ENCODE results near the gene ARRB1.
"Not testable (repeated sequence)": the region's sequence is repeated elsewhere in the genome, so short reads cannot be mapped to it uniquely, and the experiment has no call there.

Gene ARRB1

DNA sequence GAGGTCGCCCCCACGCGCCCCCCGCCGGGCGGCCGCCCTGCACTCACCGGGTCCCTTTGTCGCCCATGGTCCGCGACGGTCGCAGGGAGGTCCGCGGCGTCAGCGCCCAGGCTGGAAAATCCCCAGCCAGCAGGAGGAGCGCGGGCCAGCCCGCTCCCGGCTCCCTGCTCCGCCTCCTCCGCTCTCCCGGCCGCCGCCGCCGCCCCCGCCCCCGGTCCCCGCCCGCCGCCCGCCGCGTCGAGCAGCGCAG is at the start of gene ARRB1:
Gene ARRB1, minus strand, starts transcription at position 121 of the 250 bp plus-strand sequence. Its CDS starts 54 bp downstream, at position 67.
- DNase-seq (ENCODE audit: low spot score): no peak

DNA sequence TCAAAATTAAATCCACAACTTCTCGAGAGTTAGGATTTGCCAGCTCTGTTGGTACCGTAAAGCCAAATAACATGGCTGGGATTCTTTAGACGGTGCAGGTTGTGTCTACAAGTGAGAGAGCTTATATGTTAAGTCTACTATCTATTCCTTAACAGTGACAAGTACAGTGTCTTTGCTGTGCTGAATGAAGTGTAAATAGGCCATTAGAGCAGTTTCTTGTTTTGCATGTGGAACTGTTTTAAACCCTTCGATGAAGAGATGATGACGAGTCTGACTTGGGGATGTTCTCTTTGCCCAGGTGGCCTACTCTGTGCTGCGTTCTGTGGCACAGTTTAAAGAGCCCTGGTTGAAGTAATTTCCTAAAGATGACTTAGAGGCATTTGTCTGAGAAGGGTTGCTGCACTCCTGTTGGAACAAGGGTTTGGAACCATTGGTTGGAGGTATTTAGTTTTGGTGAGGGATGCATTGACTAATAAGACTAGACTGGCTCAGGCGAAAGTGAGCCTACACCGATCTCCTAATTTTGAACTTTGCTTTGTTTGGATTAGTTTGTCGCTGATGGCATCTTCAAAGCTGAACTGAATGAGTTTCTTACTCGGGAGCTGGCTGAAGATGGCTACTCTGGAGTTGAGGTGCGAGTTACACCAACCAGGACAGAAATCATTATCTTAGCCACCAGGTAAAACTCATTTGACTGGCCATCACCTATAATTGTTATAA is 48.8 kb upstream of the ARRB1 start:
- DNase-seq (ENCODE audit: low spot score): peak; percentile 19

DNA sequence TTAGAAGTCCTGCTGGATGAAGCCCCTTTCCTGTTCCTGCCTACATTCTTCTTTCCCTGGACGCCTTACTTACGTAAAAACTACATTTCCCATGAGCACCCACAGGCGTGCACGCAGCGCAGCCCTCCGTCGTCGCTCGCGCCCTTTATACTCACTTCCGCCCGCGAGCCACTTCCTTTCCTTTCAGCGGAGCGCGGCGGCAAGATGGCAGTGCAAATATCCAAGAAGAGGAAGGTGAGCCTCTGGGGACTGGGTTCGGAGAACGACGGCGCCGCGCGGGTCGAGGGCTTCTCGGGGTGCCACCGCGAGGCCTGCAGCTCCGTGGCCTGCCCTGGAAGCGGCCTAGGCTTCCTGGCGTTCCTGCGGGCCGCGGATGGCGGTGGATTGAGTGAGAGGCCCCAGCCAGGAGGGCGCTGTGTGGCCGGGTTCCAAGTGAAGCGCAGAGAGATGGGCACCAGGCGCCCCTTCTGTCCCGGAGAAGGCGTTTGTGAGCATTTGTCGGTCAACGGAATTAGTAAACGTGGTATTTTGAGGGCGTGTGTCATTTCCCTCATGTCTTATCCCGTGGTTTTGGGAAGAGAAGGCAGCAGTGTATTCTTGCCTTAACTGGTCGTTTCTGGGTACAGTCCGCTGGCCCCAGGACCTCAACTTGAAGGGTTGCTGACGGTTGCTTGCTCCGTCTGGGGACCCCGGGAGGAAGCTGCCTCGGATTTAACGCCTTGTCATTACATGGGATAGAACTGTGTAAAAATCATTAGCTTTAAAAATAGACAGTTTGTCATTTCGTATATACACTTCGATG is 48.1 kb upstream of the ARRB1 start, which contains the start of gene RPS3:
Gene RPS3, plus strand, starts transcription at position 175 of the 802 bp plus-strand sequence. Its CDS starts 30 bp downstream, at position 205.
- peak; percentile 93 for DNase-seq (ENCODE audit: low spot score)

DNA sequence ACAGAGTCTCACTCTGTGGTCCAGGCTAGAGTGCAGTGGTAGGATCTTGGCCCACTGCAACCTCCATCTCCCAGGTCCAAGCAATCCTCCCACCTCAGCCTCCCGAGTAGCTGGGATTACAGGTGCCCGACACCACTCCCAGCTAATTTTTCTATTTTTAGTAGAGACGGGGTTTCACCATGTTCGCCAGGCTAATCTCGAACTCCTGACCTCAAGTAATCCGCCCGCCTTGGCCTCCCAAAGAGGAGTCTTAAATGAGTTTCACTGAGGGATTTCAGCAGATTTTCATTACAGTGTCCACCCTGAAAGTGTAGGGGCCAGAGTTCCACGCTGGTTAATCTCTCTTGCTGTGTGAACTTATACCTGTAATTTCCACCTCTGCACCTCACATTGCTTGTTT is 47.4 kb upstream of the ARRB1 start:
- DNase-seq (ENCODE audit: low spot score): no peak

DNA sequence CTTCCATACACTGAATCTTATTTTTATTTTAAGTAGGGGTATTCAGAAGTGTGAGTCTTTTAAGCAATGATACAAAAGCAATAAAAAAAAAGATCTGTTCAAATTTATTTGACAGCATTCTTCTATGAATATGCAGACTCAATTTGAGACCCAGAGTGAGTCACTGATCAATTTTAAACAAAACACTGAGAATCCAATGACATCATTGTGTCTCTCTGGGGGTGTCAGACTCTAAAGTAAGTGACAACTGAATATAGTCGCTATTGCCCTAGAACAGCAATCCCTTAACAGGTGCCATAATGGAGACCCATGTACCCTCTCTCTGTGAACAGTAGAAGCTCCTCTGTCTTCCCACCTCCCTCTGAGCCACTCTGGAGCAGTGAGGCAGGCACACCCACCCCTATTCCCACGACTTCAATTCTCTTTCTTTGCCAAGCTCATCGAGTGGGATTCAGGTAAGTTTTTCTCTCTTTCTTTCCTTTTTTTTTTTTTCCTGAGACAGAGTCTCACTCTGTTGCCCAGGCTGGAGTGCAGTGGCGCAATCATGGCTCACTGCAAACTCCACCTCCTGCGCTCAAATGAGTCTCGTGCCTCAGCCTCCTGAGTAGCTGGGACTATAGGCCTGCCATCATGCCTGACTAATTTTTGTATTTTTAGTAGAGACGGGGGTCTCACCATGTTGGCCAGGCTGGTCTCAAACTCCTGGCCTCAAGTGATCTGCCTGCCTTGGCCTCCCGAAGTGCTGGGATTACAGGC is 42.8 kb upstream of the ARRB1 start:
- DNase-seq (ENCODE audit: low spot score): no peak

DNA sequence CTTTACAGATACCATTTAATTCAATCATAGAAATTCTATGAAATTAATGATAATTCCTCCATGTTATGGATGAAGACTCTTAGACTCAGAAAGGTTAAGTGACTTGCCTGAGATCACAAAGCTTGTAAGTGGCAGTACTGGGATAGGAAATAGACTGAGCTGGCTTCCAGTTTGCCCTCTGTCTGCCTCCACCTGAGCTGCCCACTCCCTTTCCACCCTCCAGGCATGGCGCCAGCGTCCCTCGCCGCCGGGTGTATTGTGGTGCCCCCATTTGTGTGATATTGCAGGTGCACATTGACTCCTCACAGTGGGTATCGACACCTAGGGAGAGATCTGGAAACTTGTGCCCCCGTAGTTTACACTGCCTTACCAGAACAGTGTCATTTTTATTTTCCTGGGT is 38.5 kb upstream of the ARRB1 start:
- DNase-seq (ENCODE audit: low spot score): no peak

DNA sequence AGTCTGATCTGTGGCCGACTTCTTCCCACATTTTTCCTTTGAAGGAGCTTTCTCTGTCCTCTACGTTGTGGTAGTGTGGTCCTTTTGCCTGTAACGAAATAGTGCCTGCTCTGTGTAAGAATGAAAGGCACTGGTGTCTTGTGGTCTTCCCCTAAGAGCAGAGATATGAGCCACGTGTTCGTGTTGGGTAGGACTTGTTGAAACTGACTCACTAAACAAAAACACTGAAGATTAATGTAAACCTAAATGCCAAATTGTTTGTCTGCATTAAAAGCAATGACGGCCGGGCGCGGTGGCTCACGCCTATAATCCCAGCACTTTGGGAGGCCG is 37.8 kb upstream of the ARRB1 start:
- DNase-seq (ENCODE audit: low spot score): no peak

DNA sequence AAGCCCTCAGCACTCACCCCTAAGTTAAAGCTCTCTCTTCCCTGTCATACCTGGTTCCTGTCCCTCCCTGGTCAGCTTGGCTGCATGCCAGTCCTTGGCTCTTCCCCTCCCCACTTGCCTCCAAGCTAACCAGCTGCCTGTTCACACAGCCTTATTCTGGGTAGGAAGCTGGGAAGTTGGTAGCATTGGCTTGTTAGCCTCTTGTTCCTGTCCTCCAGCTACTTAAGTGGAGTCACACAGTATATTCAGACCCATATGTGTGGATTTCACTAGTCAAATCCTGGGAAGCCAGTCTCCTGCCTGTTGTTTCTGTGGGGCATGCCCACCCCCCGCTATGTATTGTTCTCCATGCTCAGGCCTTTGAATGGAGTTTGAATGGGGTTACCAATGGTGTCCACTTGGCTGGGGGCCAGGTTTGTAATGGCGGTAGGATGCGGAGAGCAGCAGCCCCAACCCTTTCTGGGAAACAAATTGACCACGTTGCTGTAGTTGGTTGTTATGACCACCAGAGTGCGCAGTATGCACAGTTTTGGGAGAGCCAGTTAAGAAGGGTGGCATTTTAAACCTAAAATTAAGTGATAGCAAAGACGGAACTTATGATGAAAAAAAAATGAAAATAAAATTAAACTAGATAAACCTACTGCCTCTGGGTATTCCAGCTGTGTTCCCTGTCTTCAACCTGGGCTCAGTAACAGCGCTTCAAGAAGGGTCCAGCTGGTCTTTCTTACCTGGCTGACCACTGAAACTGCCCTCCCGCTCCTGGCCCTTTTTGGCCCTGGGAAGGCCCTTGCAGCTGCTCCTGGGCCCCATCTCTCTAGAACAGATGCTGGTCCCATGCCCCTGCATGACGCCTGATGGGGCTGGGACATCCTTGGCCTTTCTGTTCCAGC is 37.2 kb upstream of the ARRB1 start:
- DNase-seq (ENCODE audit: low spot score): peak; percentile 67

DNA sequence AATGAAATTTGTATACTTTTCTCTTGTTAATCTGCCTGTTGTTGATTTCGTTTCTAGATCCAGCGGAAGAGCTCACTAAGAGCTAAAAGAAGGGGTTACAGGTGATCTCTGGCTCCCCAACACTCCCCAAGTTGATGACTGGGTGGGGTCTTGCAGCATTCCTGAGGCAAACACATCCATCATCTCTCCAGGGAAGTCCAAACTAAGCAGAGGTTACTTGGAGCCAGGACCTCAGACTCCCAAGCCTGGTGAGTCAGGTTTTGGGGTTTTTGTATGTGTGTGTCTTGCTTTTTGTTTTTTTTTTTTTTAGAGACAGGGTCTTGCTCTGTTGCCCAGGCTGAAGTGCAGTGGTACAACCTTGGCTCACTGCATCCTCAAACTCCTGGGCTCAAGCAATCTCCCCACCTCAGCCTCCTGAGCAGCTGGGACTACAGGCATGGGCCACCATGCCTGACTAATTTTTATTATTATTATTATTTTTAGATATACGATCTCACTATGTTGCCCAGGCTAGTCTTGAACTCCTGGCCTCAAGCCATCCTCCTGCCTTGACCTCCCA is 36.4 kb upstream of the ARRB1 start:
- no peak for DNase-seq (ENCODE audit: low spot score)

DNA sequence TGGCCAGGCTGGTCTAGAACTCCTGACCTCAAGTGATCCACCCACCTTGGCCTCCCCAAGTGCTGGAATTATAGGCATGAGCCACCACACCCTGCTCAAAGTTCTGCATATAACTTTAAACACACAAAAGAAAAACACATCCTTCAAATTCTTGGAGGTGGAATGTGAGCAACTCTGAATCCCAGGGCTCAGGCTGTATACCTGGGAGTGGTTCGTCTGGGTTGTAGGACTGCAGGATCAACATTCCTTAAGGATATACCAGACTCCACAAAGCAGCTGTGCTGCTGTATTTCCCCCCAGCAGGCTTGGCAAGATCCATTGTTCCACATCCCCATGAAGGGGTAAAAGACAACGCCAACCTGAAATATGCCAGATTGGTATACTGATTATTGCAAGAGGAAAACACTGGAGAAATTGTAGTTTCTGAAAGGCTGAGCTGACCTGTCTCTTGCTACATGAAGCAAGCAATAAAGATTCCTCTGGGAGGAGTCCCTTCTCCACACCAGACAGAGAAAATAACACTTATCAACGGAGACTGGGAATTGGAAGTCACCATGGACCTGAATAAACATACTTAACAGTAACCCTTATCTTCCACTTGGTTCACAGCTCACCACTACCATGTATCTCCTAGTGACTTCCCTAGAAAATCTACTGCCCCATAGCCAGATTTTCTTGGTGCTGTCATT is 35.6 kb upstream of the ARRB1 start:
- no peak for DNase-seq (ENCODE audit: low spot score)

DNA sequence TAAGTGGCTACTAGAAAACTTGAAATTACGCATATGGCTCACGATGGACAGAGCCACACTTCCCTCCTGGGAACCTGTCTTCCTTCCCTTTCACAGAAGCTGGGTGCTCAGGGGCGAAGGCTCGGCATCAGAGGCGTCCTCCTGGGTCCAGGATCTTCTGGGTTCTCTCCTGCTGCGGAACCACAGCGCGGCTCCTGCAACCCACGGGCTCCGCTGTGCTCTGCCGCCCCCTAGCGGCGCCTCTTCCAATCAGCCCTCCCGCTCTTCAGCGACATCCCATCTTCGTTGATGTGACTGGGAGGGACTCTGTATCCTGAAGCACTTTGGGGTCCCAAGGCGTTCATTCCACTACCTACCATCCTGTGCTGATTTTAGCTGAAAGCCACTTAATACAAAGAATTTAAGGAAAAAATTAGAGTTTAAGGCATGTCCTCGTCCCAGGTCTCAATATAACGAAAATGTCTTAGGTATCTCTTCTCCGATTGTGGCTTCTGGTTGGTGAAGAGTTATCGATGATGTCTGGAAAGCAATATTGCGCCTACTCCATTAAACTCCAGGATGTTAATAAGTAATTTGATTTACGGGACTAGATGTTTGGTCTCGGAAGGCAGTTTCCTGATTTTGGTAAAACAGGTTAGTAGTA is 33.1 kb upstream of the ARRB1 start:
- peak; percentile 79 for DNase-seq (ENCODE audit: low spot score)

DNA sequence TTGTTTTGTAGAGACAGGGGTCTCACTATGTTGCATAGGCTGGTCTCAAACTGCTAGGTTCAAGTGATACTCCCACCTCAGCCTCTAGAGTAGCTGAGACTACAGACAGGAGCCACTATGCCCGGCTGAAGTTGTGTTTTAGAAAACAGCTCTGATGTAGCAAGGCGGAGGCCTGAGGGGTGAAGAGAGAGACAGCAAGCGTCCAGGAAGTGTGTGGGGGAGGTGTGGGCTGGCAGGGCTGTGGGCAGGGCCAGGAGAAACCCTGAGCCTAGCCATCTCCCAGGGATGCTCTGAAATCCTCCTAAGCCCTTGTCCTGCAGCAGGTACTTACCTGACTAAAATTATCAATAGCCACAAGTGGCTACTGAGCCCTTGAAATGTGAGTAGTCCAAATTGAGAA is 31.8 kb upstream of the ARRB1 start:
- no peak for DNase-seq (ENCODE audit: low spot score)

DNA sequence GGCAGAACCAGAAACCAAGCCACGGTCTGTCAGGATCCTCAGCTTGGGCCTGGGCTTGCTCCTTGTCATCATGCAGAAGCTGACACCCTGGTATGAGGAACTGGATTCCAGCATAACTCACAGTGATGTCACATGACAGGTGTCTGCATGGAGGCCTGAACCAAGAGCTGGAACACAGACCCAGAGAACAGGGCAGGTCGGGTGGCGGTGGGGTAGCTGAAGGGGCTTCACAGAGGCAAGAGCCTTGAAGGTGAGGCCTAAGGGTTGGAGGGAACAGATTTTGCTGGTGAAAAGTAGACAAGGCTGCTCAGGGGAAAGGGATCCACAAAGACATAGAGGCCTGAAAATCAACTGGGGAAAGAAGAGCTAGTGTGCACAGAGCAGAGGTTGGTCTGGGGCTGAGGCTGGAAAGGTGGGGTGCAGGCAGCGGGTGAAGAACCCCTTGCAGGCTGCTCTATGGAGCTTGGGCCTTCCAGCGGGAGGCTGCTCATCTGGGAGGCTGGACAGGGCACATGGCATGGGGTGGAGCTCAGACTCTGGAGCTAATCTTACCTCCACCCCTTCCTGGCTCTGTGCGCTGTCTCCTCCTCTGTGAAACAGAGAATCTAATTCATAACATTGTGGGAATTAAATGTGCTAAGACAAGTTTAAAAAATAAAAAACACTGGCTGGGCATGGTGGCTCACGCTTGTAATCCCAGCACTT is 29.4 kb upstream of the ARRB1 start:
- DNase-seq (ENCODE audit: low spot score): peak; percentile 25

DNA sequence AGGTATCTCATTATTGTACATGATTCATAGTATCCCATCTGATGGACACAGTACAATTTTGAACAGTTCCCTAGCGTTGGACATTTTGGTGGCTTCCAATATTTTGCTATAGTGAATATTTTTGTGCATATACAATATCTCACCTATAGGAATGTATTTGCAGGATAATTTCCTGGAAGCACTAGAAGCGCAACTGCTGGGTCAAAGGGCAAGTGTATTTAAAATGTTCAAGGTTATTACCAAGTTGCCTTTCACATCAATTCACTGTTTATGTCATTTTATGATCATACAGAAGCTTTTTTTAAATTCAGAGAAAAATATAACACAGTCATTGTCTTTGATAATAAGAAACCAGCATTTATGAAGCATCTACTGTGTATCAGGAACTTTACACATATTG is 28.8 kb upstream of the ARRB1 start:
- no peak for DNase-seq (ENCODE audit: low spot score)

DNA sequence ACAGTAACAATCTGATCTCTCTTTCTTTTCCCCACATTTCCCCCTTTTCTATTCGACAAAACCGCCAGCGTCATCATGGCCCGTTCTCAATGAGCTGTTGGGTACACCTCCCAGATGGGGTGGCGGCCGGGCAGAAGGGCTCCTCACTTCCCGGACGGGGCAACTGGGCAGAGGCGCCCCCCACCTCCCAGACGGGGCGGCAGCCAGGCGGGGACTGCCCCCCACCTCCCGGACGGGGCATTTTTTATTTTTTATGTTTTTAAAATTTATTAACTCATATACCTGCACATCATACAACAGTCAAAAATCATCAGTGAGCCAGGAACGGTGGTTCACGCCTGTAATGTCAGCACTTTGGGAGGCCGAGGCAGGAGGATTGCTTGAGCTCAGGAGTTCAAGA is 27.3 kb upstream of the ARRB1 start:
- not testable (repeated sequence) for DNase-seq (ENCODE audit: low spot score)

DNA sequence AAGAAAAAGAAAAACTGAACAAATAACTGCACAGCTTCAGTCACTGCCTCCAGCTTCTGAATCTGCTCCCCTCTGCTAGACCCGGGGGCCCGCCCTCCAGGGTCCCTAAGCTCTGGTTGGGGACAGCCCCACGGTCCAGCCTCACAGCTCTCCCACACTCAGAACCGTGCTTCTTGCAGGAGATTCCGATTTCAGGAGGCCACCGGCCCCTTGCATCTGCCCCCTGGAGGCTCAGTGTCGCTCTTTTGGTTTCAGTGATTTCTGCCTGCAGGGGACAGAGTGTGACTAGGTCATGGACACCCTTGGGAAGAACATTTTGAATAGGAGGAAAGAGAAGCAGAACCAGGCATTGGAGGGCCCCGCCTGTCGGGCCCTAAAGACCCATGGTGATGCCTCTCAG is 24.7 kb upstream of the ARRB1 start:
- no peak for DNase-seq (ENCODE audit: low spot score)

DNA sequence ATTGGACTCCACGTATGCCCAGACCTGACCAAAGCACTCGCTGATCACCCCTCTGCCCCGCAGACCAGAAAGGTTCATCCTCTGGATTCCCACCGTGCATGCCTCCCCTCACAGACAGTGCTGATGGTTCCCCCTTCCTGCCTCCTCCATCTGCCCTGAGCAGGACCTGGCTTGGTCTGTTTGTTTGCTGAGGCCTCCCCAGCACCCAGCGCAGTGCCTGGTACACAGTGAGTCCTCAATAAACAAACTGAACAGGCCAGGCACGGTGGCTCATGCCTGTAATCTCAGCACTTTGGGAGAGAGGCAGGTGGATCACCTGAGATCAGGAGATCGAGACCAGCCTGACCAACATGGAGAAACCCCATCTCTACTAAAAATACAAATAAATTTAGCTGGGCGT is 24.2 kb upstream of the ARRB1 start:
- no peak for DNase-seq (ENCODE audit: low spot score)

DNA sequence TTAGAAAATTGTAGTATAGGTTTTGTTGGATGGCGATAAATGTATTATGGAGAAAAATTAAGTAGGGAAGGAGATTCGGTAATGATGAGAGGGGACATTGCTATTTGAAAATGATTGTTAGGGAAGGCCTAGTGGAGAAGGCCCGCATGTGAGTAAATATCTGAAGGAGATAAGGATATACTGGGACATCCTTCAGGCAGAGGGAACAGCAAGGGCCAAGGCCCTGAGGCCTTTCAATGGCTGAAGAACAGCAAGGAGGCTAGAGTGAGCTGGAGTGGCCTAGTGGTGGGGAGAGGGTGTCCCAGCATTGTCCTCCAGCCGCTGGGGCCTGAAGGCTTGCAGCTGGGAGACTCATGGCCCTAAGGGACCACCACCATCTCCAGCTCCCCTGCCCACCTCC is 23.2 kb upstream of the ARRB1 start:
- DNase-seq (ENCODE audit: low spot score): no peak

DNA sequence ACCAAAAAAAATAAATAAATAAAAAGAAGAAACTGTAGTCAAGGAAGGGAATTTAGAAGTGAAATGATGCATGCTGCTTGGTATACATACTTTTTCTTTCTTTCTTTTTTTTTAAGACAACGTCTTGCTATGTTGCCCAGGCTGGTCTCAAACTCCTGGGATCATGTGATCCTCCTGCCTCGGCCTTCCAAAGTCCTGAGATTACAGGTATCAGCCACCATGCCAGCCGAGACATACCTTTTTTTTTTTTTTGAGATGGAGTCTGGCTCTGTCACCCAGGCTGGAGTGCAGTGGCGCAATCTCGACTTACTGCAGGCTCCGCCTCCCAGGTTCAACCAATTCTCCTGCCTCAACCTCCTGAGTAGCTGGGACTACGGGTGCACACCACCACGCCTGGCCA is 21.7 kb upstream of the ARRB1 start:
- DNase-seq (ENCODE audit: low spot score): no peak

All from globus pallidus (tissue), 1 donor.